H1 (cell line): ENCODE results near the gene ADSS1. TPM values are rescaled to one million over a fixed set of nuclear protein-coding genes. Genes with fewer than 3 reads are reported as not detected.

Source experiments
- FOSL1 ChIP-seq: IDR thresholded peaks from 2 replicates; pipeline ENCODE4 v1.6.1; 2011; ENCODE audit warnings: mild to moderate bottlenecking, low read depth, low read length, moderate library complexity; ENCODE audit not compliant: insufficient read depth
- polyA plus RNA-seq, 7 experiments: library from polyadenylated mRNA; depleted of rRNA in 3 of 7; stranded (reverse) in 5 of 7; unstranded in 2 of 7; fragments of >200 nt in 5 of 7; fragments of 200-250 nt in 2 of 7; gene quantifications; 1 replicate in 5 of 7; 2 replicates in 1 of 7; 4 replicates in 1 of 7; pipeline versions ENCODE4 v1.2.1 to v1.2.3, GENCODE V29; 2011 to 2013; ENCODE audit warnings: missing spikeins in 2 of 7, mixed read lengths in 2 of 7
- total RNA-seq: library from RNA; stranded (reverse); fragmentation: NEBNext Ultra II Directional; extraction: Animal tissue kit (Norgen Biotek cat#: 25700); gene quantifications from 2 replicates; pipeline ENCODE4 v1.2.1, GENCODE V29; 2021

ADSS1 gene
- total and polyA plus RNA-seq, 2 of the 8 experiments (the other 6 are each of a cell fraction or from before 2014, with no cell fraction given): 7.1 to 7.9 TPM

DNA sequence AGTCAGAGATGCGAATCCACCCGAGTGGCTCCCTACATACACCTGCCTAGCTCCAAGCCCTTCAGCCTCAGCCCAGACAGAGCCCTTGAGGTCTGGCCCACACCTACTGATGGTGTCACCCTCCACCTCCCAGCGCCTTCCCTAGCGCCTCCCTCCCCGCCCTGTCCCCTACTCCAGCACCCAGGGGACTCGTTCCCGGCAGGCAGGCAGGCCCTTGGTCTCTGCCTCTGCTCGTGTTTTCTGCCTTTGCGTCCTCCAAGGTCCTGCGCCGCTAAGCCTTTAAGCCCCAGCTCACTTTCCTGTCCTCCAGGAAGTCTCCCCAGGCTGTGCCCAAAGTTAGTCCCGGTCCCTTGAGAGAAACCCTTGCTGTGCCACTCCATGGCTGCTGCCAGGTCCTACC, 21.9 kb upstream of the ADSS1 start (continued):
- TF ChIP-seq FOSL1: no peak
